K562 (cell line): ENCODE results near the gene TMEM126A. TPM values are rescaled to one million over a fixed set of nuclear protein-coding genes. Genes with fewer than 3 reads are reported as not detected.

Source experiments
- CREB1 ChIP-seq, 2 experiments: sonication (generic) in 1 of 2; formaldehyde crosslinking in 1 of 2; IDR thresholded peaks; 2 replicates each; pipeline versions ENCODE4 v1.6.1 to v1.8.0; 2012 to 2022; ENCODE audit warnings: inconsistent platforms in 1 of 2, mild to moderate bottlenecking in 1 of 2, missing genetic modification reagents in 1 of 2, moderate library complexity in 1 of 2
- FOXA1 ChIP-seq: fragments of 450-650 bp; IDR thresholded peaks from 2 replicates; pipeline ENCODE4 v1.6.1; 2016; ENCODE audit warnings: mild to moderate bottlenecking, borderline replicate concordance
- HMGN3 ChIP-seq: IDR thresholded peaks from 2 replicates; pipeline ENCODE4 v1.6.1; 2011; ENCODE audit warnings: borderline replicate concordance, low read depth, mild to moderate bottlenecking, mixed read lengths, low read length; ENCODE audit not compliant: insufficient read length; ENCODE audit errors: extremely low read depth
- POLR2AphosphoS5 ChIP-seq: IDR thresholded peaks from 2 replicates; pipeline ENCODE4 v1.6.1; 2011; ENCODE audit warnings: mild to moderate bottlenecking, low read depth, low read length, moderate library complexity; ENCODE audit not compliant: control insufficient read depth, insufficient read depth
- RAD51 ChIP-seq: fragments of 450-650 bp; IDR thresholded peaks from 2 replicates; pipeline ENCODE4 v1.7.1; 2016; ENCODE audit warnings: low read depth, mild to moderate bottlenecking, borderline replicate concordance
- XRCC3 ChIP-seq: fragments of 450-650 bp; IDR thresholded peaks from 2 replicates; pipeline ENCODE4 v1.6.1; 2017; ENCODE audit warnings: mild to moderate bottlenecking, moderate library complexity
- polyA plus RNA-seq, 8 experiments: library from polyadenylated mRNA; depleted of rRNA in 4 of 8; stranded (reverse) in 5 of 8; unstranded in 3 of 8; fragments of >200 nt; fragmentation: Nextera tagmentation in 2 of 8; fragmentation: Illumina TruSeq in 1 of 8; extraction: Ambion mirVana in 2 of 8; extraction: Trizol in 1 of 8; gene quantifications; 2 replicates each; pipeline versions ENCODE4 v1.2.1 to v1.2.3, GENCODE V29; 2011 to 2014; ENCODE audit warnings: inconsistent platforms in 1 of 8, missing spikeins in 1 of 8
- total RNA-seq, 7 experiments: library from RNA; depleted of rRNA in 6 of 7; stranded (reverse); fragments of >200 nt in 6 of 7; fragmentation: Illumina TruSeq in 2 of 7; extraction: Trizol in 2 of 7; gene quantifications; 2 replicates each; pipeline versions ENCODE4 v1.2.1 to v1.2.3, GENCODE V29; 2011 to 2021; ENCODE audit warnings: low replicate concordance in 1 of 7
- TF ChIP-seq, protein P1 (sequence below), 2 experiments: fragments of 450-650 bp; IDR thresholded peaks; 2 replicates each; pipeline ENCODE4 v1.6.1; 2018; ENCODE audit warnings: mild to moderate bottlenecking in 2 of 2, low read depth in 1 of 2; ENCODE audit not compliant: partially characterized antibody in 2 of 2
- TF ChIP-seq, protein P2 (sequence below): sonication (generic); formaldehyde crosslinking; IDR thresholded peaks from 2 replicates; pipeline ENCODE4 v1.8.0; 2023; ENCODE audit warnings: mild to moderate bottlenecking, missing genetic modification reagents
- TF ChIP-seq, protein P3 (sequence below): fragments of 450-650 bp; IDR thresholded peaks from 2 replicates; pipeline ENCODE4 v1.6.1; 2016; ENCODE audit warnings: borderline replicate concordance
- TF ChIP-seq, protein P4 (sequence below): sonication (generic); formaldehyde crosslinking; IDR thresholded peaks from 2 replicates; pipeline ENCODE4 v1.8.0; 2022; ENCODE audit warnings: mild to moderate bottlenecking, missing genetic modification reagents

TMEM126A gene
- total and polyA plus RNA-seq, 9 of the 15 experiments (the other 6 are each of a cell fraction or from before 2014, with no cell fraction given): 19.3 to 154 (median 56.3) TPM

DNA sequence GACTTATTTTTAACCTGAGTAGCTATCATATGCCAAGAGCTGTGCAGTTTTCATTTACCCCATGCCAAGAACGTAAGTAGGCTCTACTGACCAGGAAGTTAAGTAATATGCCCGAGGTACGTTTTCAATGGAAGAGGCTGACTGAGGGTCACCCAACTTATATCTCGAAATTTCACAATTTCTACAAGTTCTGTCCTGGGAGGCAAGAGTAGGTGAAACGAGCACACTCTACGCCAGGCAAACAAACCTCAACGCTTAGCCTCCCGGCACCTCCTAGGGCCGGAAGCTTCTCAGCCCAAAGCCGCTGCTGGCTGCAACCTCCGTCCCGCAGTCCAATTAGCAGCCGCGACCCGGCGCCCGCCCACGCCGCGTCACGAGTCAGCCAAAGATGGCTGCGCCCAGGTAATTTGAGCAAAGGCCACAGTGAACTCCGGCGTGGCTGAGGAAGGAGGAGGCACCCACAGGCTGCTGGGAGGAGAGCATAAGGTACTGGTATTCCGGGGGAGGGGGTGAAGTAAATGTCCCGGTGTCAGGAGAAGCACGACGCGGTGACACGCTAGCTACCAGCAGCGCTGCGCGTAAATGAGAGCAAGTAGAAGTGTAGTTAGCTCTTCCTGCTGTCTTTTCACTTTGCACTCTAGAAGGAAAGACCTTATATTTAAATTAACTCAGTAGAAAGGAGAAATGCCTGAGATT lies at the start of gene TMEM126A (continued):
- TF ChIP-seq, protein P1, sequence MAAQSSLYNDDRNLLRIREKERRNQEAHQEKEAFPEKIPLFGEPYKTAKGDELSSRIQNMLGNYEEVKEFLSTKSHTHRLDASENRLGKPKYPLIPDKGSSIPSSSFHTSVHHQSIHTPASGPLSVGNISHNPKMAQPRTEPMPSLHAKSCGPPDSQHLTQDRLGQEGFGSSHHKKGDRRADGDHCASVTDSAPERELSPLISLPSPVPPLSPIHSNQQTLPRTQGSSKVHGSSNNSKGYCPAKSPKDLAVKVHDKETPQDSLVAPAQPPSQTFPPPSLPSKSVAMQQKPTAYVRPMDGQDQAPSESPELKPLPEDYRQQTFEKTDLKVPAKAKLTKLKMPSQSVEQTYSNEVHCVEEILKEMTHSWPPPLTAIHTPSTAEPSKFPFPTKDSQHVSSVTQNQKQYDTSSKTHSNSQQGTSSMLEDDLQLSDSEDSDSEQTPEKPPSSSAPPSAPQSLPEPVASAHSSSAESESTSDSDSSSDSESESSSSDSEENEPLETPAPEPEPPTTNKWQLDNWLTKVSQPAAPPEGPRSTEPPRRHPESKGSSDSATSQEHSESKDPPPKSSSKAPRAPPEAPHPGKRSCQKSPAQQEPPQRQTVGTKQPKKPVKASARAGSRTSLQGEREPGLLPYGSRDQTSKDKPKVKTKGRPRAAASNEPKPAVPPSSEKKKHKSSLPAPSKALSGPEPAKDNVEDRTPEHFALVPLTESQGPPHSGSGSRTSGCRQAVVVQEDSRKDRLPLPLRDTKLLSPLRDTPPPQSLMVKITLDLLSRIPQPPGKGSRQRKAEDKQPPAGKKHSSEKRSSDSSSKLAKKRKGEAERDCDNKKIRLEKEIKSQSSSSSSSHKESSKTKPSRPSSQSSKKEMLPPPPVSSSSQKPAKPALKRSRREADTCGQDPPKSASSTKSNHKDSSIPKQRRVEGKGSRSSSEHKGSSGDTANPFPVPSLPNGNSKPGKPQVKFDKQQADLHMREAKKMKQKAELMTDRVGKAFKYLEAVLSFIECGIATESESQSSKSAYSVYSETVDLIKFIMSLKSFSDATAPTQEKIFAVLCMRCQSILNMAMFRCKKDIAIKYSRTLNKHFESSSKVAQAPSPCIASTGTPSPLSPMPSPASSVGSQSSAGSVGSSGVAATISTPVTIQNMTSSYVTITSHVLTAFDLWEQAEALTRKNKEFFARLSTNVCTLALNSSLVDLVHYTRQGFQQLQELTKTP (IDR thresholded peaks at IDR 0.05; ENCODE audit: low read depth in 1 of 2, partially characterized antibody in 2 of 2): peak; percentile 38 to 63
- TF ChIP-seq HMGN3 (peak; percentile 96), RAD51 (peak; percentile 58; the same call in 1 of the 2 replicates), CREB1 (IDR thresholded peaks at IDR 0.05) (peak; percentile 83), CREB1 (CRISPR knock-in tag; IDR thresholded peaks at IDR 0.05) (peak; percentile 89), XRCC3 (no peak), POLR2AphosphoS5 (peak; percentile 89), FOXA1 (no peak)
- TF ChIP-seq, protein P2, sequence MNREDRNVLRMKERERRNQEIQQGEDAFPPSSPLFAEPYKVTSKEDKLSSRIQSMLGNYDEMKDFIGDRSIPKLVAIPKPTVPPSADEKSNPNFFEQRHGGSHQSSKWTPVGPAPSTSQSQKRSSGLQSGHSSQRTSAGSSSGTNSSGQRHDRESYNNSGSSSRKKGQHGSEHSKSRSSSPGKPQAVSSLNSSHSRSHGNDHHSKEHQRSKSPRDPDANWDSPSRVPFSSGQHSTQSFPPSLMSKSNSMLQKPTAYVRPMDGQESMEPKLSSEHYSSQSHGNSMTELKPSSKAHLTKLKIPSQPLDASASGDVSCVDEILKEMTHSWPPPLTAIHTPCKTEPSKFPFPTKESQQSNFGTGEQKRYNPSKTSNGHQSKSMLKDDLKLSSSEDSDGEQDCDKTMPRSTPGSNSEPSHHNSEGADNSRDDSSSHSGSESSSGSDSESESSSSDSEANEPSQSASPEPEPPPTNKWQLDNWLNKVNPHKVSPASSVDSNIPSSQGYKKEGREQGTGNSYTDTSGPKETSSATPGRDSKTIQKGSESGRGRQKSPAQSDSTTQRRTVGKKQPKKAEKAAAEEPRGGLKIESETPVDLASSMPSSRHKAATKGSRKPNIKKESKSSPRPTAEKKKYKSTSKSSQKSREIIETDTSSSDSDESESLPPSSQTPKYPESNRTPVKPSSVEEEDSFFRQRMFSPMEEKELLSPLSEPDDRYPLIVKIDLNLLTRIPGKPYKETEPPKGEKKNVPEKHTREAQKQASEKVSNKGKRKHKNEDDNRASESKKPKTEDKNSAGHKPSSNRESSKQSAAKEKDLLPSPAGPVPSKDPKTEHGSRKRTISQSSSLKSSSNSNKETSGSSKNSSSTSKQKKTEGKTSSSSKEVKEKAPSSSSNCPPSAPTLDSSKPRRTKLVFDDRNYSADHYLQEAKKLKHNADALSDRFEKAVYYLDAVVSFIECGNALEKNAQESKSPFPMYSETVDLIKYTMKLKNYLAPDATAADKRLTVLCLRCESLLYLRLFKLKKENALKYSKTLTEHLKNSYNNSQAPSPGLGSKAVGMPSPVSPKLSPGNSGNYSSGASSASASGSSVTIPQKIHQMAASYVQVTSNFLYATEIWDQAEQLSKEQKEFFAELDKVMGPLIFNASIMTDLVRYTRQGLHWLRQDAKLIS (CRISPR knock-in tag): peak; percentile 82
- TF ChIP-seq, protein P3, sequence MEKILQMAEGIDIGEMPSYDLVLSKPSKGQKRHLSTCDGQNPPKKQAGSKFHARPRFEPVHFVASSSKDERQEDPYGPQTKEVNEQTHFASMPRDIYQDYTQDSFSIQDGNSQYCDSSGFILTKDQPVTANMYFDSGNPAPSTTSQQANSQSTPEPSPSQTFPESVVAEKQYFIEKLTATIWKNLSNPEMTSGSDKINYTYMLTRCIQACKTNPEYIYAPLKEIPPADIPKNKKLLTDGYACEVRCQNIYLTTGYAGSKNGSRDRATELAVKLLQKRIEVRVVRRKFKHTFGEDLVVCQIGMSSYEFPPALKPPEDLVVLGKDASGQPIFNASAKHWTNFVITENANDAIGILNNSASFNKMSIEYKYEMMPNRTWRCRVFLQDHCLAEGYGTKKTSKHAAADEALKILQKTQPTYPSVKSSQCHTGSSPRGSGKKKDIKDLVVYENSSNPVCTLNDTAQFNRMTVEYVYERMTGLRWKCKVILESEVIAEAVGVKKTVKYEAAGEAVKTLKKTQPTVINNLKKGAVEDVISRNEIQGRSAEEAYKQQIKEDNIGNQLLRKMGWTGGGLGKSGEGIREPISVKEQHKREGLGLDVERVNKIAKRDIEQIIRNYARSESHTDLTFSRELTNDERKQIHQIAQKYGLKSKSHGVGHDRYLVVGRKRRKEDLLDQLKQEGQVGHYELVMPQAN: peak; percentile 90
- TF ChIP-seq, protein P4, sequence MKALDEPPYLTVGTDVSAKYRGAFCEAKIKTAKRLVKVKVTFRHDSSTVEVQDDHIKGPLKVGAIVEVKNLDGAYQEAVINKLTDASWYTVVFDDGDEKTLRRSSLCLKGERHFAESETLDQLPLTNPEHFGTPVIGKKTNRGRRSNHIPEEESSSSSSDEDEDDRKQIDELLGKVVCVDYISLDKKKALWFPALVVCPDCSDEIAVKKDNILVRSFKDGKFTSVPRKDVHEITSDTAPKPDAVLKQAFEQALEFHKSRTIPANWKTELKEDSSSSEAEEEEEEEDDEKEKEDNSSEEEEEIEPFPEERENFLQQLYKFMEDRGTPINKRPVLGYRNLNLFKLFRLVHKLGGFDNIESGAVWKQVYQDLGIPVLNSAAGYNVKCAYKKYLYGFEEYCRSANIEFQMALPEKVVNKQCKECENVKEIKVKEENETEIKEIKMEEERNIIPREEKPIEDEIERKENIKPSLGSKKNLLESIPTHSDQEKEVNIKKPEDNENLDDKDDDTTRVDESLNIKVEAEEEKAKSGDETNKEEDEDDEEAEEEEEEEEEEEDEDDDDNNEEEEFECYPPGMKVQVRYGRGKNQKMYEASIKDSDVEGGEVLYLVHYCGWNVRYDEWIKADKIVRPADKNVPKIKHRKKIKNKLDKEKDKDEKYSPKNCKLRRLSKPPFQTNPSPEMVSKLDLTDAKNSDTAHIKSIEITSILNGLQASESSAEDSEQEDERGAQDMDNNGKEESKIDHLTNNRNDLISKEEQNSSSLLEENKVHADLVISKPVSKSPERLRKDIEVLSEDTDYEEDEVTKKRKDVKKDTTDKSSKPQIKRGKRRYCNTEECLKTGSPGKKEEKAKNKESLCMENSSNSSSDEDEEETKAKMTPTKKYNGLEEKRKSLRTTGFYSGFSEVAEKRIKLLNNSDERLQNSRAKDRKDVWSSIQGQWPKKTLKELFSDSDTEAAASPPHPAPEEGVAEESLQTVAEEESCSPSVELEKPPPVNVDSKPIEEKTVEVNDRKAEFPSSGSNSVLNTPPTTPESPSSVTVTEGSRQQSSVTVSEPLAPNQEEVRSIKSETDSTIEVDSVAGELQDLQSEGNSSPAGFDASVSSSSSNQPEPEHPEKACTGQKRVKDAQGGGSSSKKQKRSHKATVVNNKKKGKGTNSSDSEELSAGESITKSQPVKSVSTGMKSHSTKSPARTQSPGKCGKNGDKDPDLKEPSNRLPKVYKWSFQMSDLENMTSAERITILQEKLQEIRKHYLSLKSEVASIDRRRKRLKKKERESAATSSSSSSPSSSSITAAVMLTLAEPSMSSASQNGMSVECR (CRISPR knock-in tag): peak; percentile 69
